HEK293T (cell line): ENCODE results near the gene IGFBP5.

ENCODE experiments used
- CTCF ChIA-PET: fragments of 350-600 bp; formaldehyde crosslinking; extraction: SDS; loops from one replicate; lab custom pipeline; 2021; ENCODE audit warnings: antibody characterized with exemption, inconsistent platforms; lab: Yijun Ruan, JAX
- POLR2A ChIA-PET: fragments of 350-600 bp; formaldehyde crosslinking; extraction: SDS; loops from one replicate; lab custom pipeline; 2020; ENCODE audit warnings: antibody characterized with exemption, inconsistent platforms; lab: Yijun Ruan, JAX
- DNase-seq: peaks from one replicate; pipeline ENCODE4 v3.0.0; 2012; ENCODE audit warnings: mixed read lengths; ENCODE audit errors: extremely low spot score
- ARNT ChIP-seq: fragments of 450-650 bp; IDR thresholded peaks from 2 replicates; pipeline ENCODE4 v1.6.1; 2017; ENCODE audit warnings: mild to moderate bottlenecking
- BHLHE40 ChIP-seq: fragments of 450-650 bp; IDR thresholded peaks from 2 replicates; pipeline ENCODE4 v1.6.1; 2016; ENCODE audit warnings: mild to moderate bottlenecking, moderate library complexity, borderline replicate concordance
- CTBP1 ChIP-seq: fragments of 450-650 bp; IDR thresholded peaks from 2 replicates; pipeline ENCODE4 v1.6.1; 2016; ENCODE audit warnings: borderline replicate concordance
- ELF4 ChIP-seq: fragments of 450-650 bp; IDR thresholded peaks from 2 replicates; pipeline ENCODE4 v1.6.1; 2017; ENCODE audit warnings: antibody characterized with exemption
- FOXA1 ChIP-seq: fragments of 450-650 bp; IDR thresholded peaks from 2 replicates; pipeline ENCODE4 v1.6.1; 2016; ENCODE audit warnings: mild to moderate bottlenecking
- FOXK2 ChIP-seq: fragments of 450-650 bp; IDR thresholded peaks from 2 replicates; pipeline ENCODE4 v1.6.1; 2016; ENCODE audit warnings: mild to moderate bottlenecking
- FOXM1 ChIP-seq: fragments of 450-650 bp; IDR thresholded peaks from 2 replicates; pipeline ENCODE4 v1.6.1; 2017; ENCODE audit warnings: mild to moderate bottlenecking, borderline replicate concordance
- HDGF ChIP-seq: fragments of 450-650 bp; IDR thresholded peaks from 2 replicates; pipeline ENCODE4 v1.6.1; 2017; ENCODE audit warnings: antibody characterized with exemption, borderline replicate concordance
- L3MBTL2 ChIP-seq: fragments of 450-650 bp; conservative IDR thresholded peaks from 2 replicates; pipeline ENCODE4 v1.6.1; 2016; ENCODE audit warnings: mild to moderate bottlenecking
- LEF1 ChIP-seq: fragments of 450-650 bp; IDR thresholded peaks from 2 replicates; pipeline ENCODE4 v1.6.1; 2017; ENCODE audit warnings: mild to moderate bottlenecking, borderline replicate concordance
- NFRKB ChIP-seq: fragments of 450-650 bp; IDR thresholded peaks from 2 replicates; pipeline ENCODE4 v1.6.1; 2016; ENCODE audit warnings: mild to moderate bottlenecking, moderate library complexity
- SP1 ChIP-seq: fragments of 450-650 bp; IDR thresholded peaks from 2 replicates; pipeline ENCODE4 v1.6.1; 2017
- SUZ12 ChIP-seq: fragments of 450-650 bp; IDR thresholded peaks from 2 replicates; pipeline ENCODE4 v1.6.1; 2016; ENCODE audit warnings: mild to moderate bottlenecking
- TARDBP ChIP-seq: fragments of 450-650 bp; IDR thresholded peaks from 2 replicates; pipeline ENCODE4 v1.6.1; 2016
- ZNF384 ChIP-seq: fragments of 450-650 bp; IDR thresholded peaks from 2 replicates; pipeline ENCODE4 v1.6.1; 2016
- TF ChIP-seq, protein P1 (sequence below): fragments of 450-650 bp; IDR thresholded peaks from 2 replicates; pipeline ENCODE4 v1.6.1; 2016

Gene IGFBP5

GRCh38 chr2:216626168-216626874 lies 69.0 kb downstream of the IGFBP5 start:
- POLR2A ChIA-PET: no interaction called here
- no peak for DNase-seq
- CTCF ChIA-PET: no interaction called here

GRCh38 chr2:216624251-216624650 lies 71.1 kb downstream of the IGFBP5 start:
- POLR2A ChIA-PET: no interaction called here
- TF ChIP-seq TARDBP (no peak), ELF4 (no peak), FOXK2 (no peak), ARNT (no peak), LEF1 (no peak), NFRKB (no peak), ZNF384 (no peak), BHLHE40 (no peak), SP1 (no peak), L3MBTL2 (no peak), CTBP1 (no peak), SUZ12 (no peak), FOXM1 (no peak), FOXA1 (no peak), HDGF (no peak)
- TF ChIP-seq, protein P1, sequence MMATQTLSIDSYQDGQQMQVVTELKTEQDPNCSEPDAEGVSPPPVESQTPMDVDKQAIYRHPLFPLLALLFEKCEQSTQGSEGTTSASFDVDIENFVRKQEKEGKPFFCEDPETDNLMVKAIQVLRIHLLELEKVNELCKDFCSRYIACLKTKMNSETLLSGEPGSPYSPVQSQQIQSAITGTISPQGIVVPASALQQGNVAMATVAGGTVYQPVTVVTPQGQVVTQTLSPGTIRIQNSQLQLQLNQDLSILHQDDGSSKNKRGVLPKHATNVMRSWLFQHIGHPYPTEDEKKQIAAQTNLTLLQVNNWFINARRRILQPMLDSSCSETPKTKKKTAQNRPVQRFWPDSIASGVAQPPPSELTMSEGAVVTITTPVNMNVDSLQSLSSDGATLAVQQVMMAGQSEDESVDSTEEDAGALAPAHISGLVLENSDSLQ: no peak
- DNase-seq: no peak
- CTCF ChIA-PET: no interaction called here

More at GRCh38 chr2:216626168-216626874, 69.0 kb downstream of the IGFBP5 start:
- no peak for TF ChIP-seq FOXM1
- TF ChIP-seq LEF1: no peak
- TF ChIP-seq ZNF384: no peak
- TF ChIP-seq SUZ12: no peak
- TF ChIP-seq NFRKB: no peak
- TF ChIP-seq FOXK2: no peak
- TF ChIP-seq L3MBTL2: no peak
- no peak for TF ChIP-seq HDGF
- TF ChIP-seq FOXA1: no peak
- no peak for TF ChIP-seq CTBP1
- TF ChIP-seq ARNT: no peak
- TF ChIP-seq BHLHE40: no peak

DNA sequence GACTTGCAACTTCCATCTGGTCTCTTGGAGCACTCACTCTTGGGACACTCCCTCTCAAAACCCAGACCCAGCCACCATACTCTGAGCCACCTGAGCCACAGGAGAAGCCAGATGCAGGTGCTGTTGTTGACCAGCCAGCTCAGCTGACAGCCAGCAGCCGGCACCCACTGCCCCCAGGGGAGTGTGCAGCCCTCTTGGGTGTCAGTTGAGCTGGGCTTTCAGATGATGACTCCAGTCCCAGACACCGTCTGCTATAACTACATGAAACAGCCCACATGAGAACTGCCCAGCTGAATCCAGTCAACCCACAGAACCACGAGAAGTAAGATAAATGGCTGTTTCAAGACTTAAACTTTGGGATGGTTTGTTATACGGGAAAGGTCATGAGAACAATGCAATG lies 72.8 kb downstream of the IGFBP5 start:
- ChIA-PET CTCF (no interaction called here), POLR2A (no interaction called here)
- no peak for DNase-seq
- TF ChIP-seq, protein P1: no peak
- TF ChIP-seq FOXK2 (no peak), L3MBTL2 (no peak), CTBP1 (no peak), SUZ12 (no peak), BHLHE40 (no peak), FOXM1 (no peak), SP1 (no peak), HDGF (no peak), TARDBP (no peak), ARNT (no peak), ELF4 (no peak)
